ENCODE data around the gene AQP10. TPM values are rescaled to one million over a fixed set of nuclear protein-coding genes. Genes with fewer than 3 reads are reported as not detected.

Gene AQP10
- total and polyA plus RNA-seq, 10 of the 15 experiments (the other 5 are each of a cell fraction or from before 2014, with no cell fraction given) = not detected

DNA sequence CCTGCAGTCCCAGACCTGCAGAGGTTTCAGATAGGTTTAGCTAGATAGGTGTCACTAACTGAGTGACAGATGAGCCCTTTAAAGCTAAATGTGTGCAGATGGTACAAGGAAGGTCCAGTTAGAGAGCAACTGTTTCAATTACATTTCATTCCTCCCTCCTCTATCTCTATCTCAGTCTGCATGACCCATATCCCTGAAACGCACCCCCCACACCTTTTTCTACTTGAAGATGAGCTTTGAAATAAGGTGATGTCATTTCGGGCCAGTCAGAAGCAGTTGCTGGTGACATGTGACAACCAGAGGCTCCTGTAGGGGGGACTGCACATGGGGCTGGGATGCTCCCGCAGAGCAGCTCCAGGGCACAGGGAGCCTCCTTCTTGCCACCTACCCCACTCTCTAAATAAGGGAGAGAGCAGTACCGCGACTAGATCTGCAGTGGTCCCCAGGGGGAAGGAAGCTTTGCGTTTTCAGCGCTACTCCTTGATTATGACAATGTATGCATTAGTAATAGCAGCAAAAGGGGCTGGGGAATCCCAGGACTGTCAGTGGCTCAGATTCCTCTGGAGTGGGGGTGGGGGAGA lies 8.7 kb downstream of the AQP10 start:
- ATAC-seq (no peak), DNase-seq (ENCODE audit: low read depth, low spot score) (no peak), FAIRE-seq (no peak)
- intact Hi-C loops (cut with micrococcal nuclease; ENCODE audit: unreplicated experiment) (loop anchor here (5.0 kb wide), 1 partner anchor 113 kb away; no protein-coding TSS in a partner anchor), in situ Hi-C loops (cut with MboI) (loop anchor here (10.0 kb wide), 1 partner anchor 145 kb away; no protein-coding TSS in a partner anchor)
- SMC1A ChIA-PET (ENCODE audit: uncharacterized antibody, unreplicated experiment) = interaction anchor here (1.1 to 1.5 kb wide), 2 partner anchors 51 to 75 kb away, joined by 3 read pairs; no protein-coding TSS in a partner anchor
- WGBS (ENCODE audit: insufficient coverage, insufficient replicate concordance, low lambda C conversion rate, missing lambda C conversion rate) = 64% methylated on average over 7 of the region's 7 CpGs
- CTCF ChIA-PET = interaction anchor here (0.5 to 2.2 kb wide), 15 partner anchors 15 to 801 kb away, joined by 3 to 8 read pairs (median 3); no protein-coding TSS in a partner anchor
- H3K4me2 ChIP-seq (ENCODE audit: control insufficient read depth, insufficient read depth) = no peak overlapping the region
- peaks cover 23% of the 10 kb centered on the region for H3K4me1 ChIP-seq (ENCODE audit: control insufficient read depth, insufficient read depth, low read length)
- no peak overlapping the region for H2AFZ ChIP-seq (ENCODE audit: control insufficient read depth, low read depth, low read length)
- RAD21 ChIA-PET (ENCODE audit: unreplicated experiment) = interaction anchor here (0.9 to 1.4 kb wide), 4 partner anchors 23 to 149 kb away, joined by 3 to 4 read pairs (median 4); no protein-coding TSS in a partner anchor
- H3K79me2 ChIP-seq (ENCODE audit: control insufficient read depth, insufficient read depth, low read length) = peaks cover 4% of the 10 kb centered on the region
- H3K36me3 ChIP-seq (ENCODE audit: control insufficient read depth in 2 of 2, insufficient read depth in 2 of 2, low read length in 1 of 2) = peaks cover 0 to 7% of the 10 kb centered on the region in 2 experiments; a peak in 2 of 4 replicates
- H4K20me1 ChIP-seq (ENCODE audit: control insufficient read depth, insufficient read depth) = no peaks in the 10 kb centered on the region
- H3K27me3 ChIP-seq (replicated peaks in 1 of 2; ENCODE audit: control insufficient read depth in 2 of 2, insufficient read depth in 2 of 2, low read length in 1 of 2) = no peaks in the 10 kb centered on the region
- no peaks in the 10 kb centered on the region for H3K9me3 ChIP-seq (replicated peaks; ENCODE audit: control insufficient read depth, insufficient read depth, low read length)
- POLR2A ChIA-PET = no interaction called here
- BruUV-seq (replicated peaks) = no TSS peak
- H3K27ac ChIP-seq (ENCODE audit: control insufficient read depth, insufficient read depth) = no peak overlapping the region
- H3K9ac ChIP-seq (ENCODE audit: control insufficient read depth, insufficient read depth, low read length) = no peak overlapping the region
- H3K4me3 ChIP-seq = no peak overlapping the region
- TF ChIP-seq NFIC (IDR thresholded peaks at IDR 0.05; ENCODE audit: low read depth, low read length) (no peak), ZNF207 (IDR thresholded peaks at IDR 0.05; ENCODE audit: borderline replicate concordance) (no peak), ATF7 (IDR thresholded peaks at IDR 0.05; ENCODE audit: low read depth) (peak; percentile 86), IKZF1 (conservative IDR thresholded peaks at IDR 0.05) (no peak), ZNF274 (IDR thresholded peaks at IDR 0.05; ENCODE audit: insufficient read depth, insufficient read length) (no peak), TAF1 (IDR thresholded peaks at IDR 0.05; ENCODE audit: borderline replicate concordance, low read depth, low read length) (no peak), NFYB (IDR thresholded peaks at IDR 0.05; ENCODE audit: insufficient read depth, low read depth, low read length) (peak; percentile 72), RELA (IDR thresholded peaks at IDR 0.05; ENCODE audit: borderline replicate concordance, partially characterized antibody) (no peak), YBX1 (IDR thresholded peaks at IDR 0.05) (no peak), ZNF384 (IDR thresholded peaks at IDR 0.05; ENCODE audit: borderline replicate concordance, low read depth, low read length) (no peak), KLF5 (IDR thresholded peaks at IDR 0.05; ENCODE audit: partially characterized antibody) (no peak), MXI1 (IDR thresholded peaks at IDR 0.05; ENCODE audit: low read depth, low read length) (no peak), SMARCA5 (IDR thresholded peaks at IDR 0.05) (no peak), ESRRA (IDR thresholded peaks at IDR 0.05; ENCODE audit: low read length) (no peak)
- TF ChIP-seq, protein P1, sequence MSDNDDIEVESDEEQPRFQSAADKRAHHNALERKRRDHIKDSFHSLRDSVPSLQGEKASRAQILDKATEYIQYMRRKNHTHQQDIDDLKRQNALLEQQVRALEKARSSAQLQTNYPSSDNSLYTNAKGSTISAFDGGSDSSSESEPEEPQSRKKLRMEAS (IDR thresholded peaks at IDR 0.05; ENCODE audit: low read depth, low read length) = no peak
- TF ChIP-seq, protein P2, sequence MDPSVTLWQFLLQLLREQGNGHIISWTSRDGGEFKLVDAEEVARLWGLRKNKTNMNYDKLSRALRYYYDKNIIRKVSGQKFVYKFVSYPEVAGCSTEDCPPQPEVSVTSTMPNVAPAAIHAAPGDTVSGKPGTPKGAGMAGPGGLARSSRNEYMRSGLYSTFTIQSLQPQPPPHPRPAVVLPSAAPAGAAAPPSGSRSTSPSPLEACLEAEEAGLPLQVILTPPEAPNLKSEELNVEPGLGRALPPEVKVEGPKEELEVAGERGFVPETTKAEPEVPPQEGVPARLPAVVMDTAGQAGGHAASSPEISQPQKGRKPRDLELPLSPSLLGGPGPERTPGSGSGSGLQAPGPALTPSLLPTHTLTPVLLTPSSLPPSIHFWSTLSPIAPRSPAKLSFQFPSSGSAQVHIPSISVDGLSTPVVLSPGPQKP (IDR thresholded peaks at IDR 0.05; ENCODE audit: low read depth, low read length) = no peak
- TF ChIP-seq, protein P3, sequence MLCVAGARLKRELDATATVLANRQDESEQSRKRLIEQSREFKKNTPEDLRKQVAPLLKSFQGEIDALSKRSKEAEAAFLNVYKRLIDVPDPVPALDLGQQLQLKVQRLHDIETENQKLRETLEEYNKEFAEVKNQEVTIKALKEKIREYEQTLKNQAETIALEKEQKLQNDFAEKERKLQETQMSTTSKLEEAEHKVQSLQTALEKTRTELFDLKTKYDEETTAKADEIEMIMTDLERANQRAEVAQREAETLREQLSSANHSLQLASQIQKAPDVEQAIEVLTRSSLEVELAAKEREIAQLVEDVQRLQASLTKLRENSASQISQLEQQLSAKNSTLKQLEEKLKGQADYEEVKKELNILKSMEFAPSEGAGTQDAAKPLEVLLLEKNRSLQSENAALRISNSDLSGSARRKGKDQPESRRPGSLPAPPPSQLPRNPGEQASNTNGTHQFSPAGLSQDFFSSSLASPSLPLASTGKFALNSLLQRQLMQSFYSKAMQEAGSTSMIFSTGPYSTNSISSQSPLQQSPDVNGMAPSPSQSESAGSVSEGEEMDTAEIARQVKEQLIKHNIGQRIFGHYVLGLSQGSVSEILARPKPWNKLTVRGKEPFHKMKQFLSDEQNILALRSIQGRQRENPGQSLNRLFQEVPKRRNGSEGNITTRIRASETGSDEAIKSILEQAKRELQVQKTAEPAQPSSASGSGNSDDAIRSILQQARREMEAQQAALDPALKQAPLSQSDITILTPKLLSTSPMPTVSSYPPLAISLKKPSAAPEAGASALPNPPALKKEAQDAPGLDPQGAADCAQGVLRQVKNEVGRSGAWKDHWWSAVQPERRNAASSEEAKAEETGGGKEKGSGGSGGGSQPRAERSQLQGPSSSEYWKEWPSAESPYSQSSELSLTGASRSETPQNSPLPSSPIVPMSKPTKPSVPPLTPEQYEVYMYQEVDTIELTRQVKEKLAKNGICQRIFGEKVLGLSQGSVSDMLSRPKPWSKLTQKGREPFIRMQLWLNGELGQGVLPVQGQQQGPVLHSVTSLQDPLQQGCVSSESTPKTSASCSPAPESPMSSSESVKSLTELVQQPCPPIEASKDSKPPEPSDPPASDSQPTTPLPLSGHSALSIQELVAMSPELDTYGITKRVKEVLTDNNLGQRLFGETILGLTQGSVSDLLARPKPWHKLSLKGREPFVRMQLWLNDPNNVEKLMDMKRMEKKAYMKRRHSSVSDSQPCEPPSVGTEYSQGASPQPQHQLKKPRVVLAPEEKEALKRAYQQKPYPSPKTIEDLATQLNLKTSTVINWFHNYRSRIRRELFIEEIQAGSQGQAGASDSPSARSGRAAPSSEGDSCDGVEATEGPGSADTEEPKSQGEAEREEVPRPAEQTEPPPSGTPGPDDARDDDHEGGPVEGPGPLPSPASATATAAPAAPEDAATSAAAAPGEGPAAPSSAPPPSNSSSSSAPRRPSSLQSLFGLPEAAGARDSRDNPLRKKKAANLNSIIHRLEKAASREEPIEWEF (IDR thresholded peaks at IDR 0.05; ENCODE audit: insufficient replicate concordance, low read depth, low read length) = no peak

Measured in GM12878 (cell line).